ENCODE measurements around the gene NRG3. TPM values are rescaled to one million over a fixed set of nuclear protein-coding genes. Genes with fewer than 3 reads are reported as not detected.

Gene NRG3
- total and polyA plus RNA-seq, 2 of the 8 experiments (the other 6 are each of a cell fraction or from before 2014, with no cell fraction given), result 4.2 to 5.0 TPM

GRCh38 chr10:82289945-82290344 is 415.0 kb downstream of the NRG3 start:
- Histone ChIP-seq H3K18ac (ENCODE audit: extremely low read depth, low read length) (no peak overlapping the region), H2BK120ac (replicated peaks; ENCODE audit: low read depth, low read length) (no peak overlapping the region), H4K20me1 (replicated peaks in 1 of 2; ENCODE audit: control insufficient read depth in 1 of 2, insufficient read depth in 2 of 2, low read length in 2 of 2) (no peaks in the 10 kb centered on the region), H2AK5ac (ENCODE audit: low read depth, low read length) (no peak overlapping the region), H2BK5ac (ENCODE audit: low read depth, low read length) (no peak overlapping the region), H3K4me2 (ENCODE audit: insufficient read depth in 1 of 2, low read depth in 2 of 2, low read length in 2 of 2) (no peak overlapping the region), H3K9me3 (ENCODE audit: insufficient read depth in 2 of 2, low read depth in 1 of 2, low read length in 1 of 2) (no peaks in the 10 kb centered on the region), H2BK20ac (ENCODE audit: low read length) (no peak overlapping the region), H3K4me1 (replicated peaks in 1 of 4; ENCODE audit: control insufficient read depth in 3 of 4, insufficient read depth in 4 of 4, low read length in 3 of 4) (no peaks in the 10 kb centered on the region), H3K4me3 (ENCODE audit: extremely low read depth in 1 of 4, insufficient read depth in 2 of 4, low read depth in 3 of 4, low read length in 4 of 4) (no peak overlapping the region), H3K4ac (replicated peaks; ENCODE audit: insufficient read length, low read depth, low read length) (no peak overlapping the region), H2BK15ac (ENCODE audit: low read length) (no peak overlapping the region), H3K79me2 (ENCODE audit: control insufficient read depth in 1 of 2, insufficient read depth in 2 of 2, low read length in 2 of 2) (no peaks in the 10 kb centered on the region), H2BK12ac (ENCODE audit: low read depth, low read length) (no peak overlapping the region), H3K23me2 (ENCODE audit: low read depth, low read length) (no peaks in the 10 kb centered on the region), H3K27ac (ENCODE audit: low read depth, low read length) (no peak overlapping the region), H4K8ac (ENCODE audit: extremely low read depth, insufficient read depth, low read length) (no peak overlapping the region), H4K91ac (replicated peaks; ENCODE audit: insufficient read length, low read length) (no peak overlapping the region), H3K36me3 (ENCODE audit: control insufficient read depth in 2 of 4, insufficient read depth in 4 of 4, low read length in 3 of 4) (no peaks in the 10 kb centered on the region), H3K23ac (ENCODE audit: insufficient read length) (no peak overlapping the region), H3K79me1 (ENCODE audit: low read depth, low read length) (no peaks in the 10 kb centered on the region), H3K14ac (ENCODE audit: insufficient read length) (no peak overlapping the region), H3K27me3 (replicated peaks in 1 of 4; ENCODE audit: control insufficient read depth in 3 of 4, extremely low read depth in 1 of 4, insufficient read depth in 3 of 4, low read length in 3 of 4) (no peaks in the 10 kb centered on the region), H3K9ac (replicated peaks in 1 of 4; ENCODE audit: extremely low read depth in 1 of 4, low read depth in 3 of 4, low read length in 3 of 4) (no peak overlapping the region), H2AFZ (ENCODE audit: low read length) (no peak overlapping the region), H4K5ac (ENCODE audit: insufficient read length, low read depth, low read length) (no peak overlapping the region), H3K56ac (replicated peaks; ENCODE audit: insufficient read length, low read depth, low read length) (no peak overlapping the region)
- ChIA-PET CTCF (ENCODE audit: partially characterized antibody) (interaction anchor here (0.6 kb wide), 1 partner anchor 48 kb away, joined by 3 read pairs; no protein-coding TSS in a partner anchor), POLR2A (ENCODE audit: partially characterized antibody) (no interaction called here)
- FAIRE-seq (no peak), DNase-seq (ENCODE audit: low read depth in 1 of 2, low spot score in 2 of 2) (no peak)
- TF ChIP-seq SIRT6 (IDR thresholded peaks at IDR 0.05; ENCODE audit: low read length) (no peak), CHD2 (IDR thresholded peaks at IDR 0.05; ENCODE audit: low read length) (no peak), SP4 (IDR thresholded peaks at IDR 0.05; ENCODE audit: low read length) (no peak), SIX5 (IDR thresholded peaks at IDR 0.05; ENCODE audit: low read depth, low read length) (no peak), RFX5 (IDR thresholded peaks at IDR 0.05; ENCODE audit: borderline replicate concordance, low read depth, low read length) (no peak), SP1 (IDR thresholded peaks at IDR 0.05; ENCODE audit: low read depth, low read length) (no peak), MAX (IDR thresholded peaks at IDR 0.05) (no peak), TAF1 (IDR thresholded peaks at IDR 0.05; ENCODE audit: low read depth, low read length) (no peak), POLR2AphosphoS5 (IDR thresholded peaks at IDR 0.05; ENCODE audit: low read depth, low read length) (no peak), NANOG (IDR thresholded peaks at IDR 0.05; ENCODE audit: insufficient read depth, low read depth, low read length, poor library complexity, severe bottlenecking) (no peak), EZH2 (IDR thresholded peaks at IDR 0.05; ENCODE audit: low read depth, low read length, severe bottlenecking) (no peak), TCF12 (IDR thresholded peaks at IDR 0.05; ENCODE audit: low read depth, low read length) (no peak)
- WGBS, 2 experiments (ENCODE audit: extremely low coverage in 1 of 2, insufficient coverage in 1 of 2, insufficient read length in 1 of 2, insufficient replicate concordance in 2 of 2, low coverage in 1 of 2, low lambda C conversion rate in 2 of 2, missing lambda C conversion rate in 1 of 2), result 92% methylated on average over 3 of the region's 3 CpGs; no CpG with 5 or more reads in 1 of the 2 experiments
